Activated CD4-positive, alpha-beta T cell treated with anti-CD3 and anti-CD28 coated beads for 36 hours (primary cell): Measurements from ENCODE around the gene ICAM5. TPM values are rescaled to one million over a fixed set of nuclear protein-coding genes. Genes with fewer than 3 reads are reported as not detected.

Experiments used
- ATAC-seq: fragments of 200-7000 bp; cut with Tn5 transposase; one replicate; pipeline ENCODE4 v1.10.0; 2021; ENCODE audit warnings: mild to moderate bottlenecking, moderate library complexity
- CTCF ChIA-PET: fragments of 350-600 bp; sonication (Branson Sonifier 250); formaldehyde crosslinking; loops from one replicate; lab custom pipeline; 2021; ENCODE audit warnings: antibody characterized with exemption; lab: Charles Lee
- POLR2A ChIA-PET: fragments of 350-600 bp; sonication (Branson Sonifier 250); formaldehyde crosslinking; loops from one replicate; lab custom pipeline; 2021; ENCODE audit warnings: antibody characterized with exemption, inconsistent platforms; lab: Charles Lee
- DNase-seq: peaks from one replicate; pipeline ENCODE4 v3.0.0-alpha.2; 2020
- H3K27ac Mint-ChIP-seq: one replicate; pipeline ENCODE4 v1.8.0; 2021; ENCODE audit warnings: mixed read lengths
- H3K27me3 Mint-ChIP-seq: one replicate; pipeline ENCODE4 v1.8.0; 2021; ENCODE audit warnings: mixed read lengths
- H3K36me3 Mint-ChIP-seq: one replicate; pipeline ENCODE4 v1.8.0; 2021; ENCODE audit warnings: low read depth, mixed read lengths
- H3K4me1 Mint-ChIP-seq: one replicate; pipeline ENCODE4 v1.8.0; 2021; ENCODE audit warnings: mixed read lengths
- H3K4me3 Mint-ChIP-seq: one replicate; pipeline ENCODE4 v1.8.0; 2021; ENCODE audit warnings: mild to moderate bottlenecking, moderate library complexity, mixed read lengths
- H3K9me3 Mint-ChIP-seq: one replicate; pipeline ENCODE4 v1.8.0; 2021; ENCODE audit warnings: low read depth, mixed read lengths
- intact Hi-C, 2 experiments: fragments of 100-400 bp; cut with DNase I in 1 of 2; cut with micrococcal nuclease in 1 of 2; formaldehyde crosslinking; loops; one replicate each; pipeline versions ENCODE4 v1.14.2 to v1.15.1; 2022 to 2024; cut with DNase I, micrococcal nuclease
- total RNA-seq, 2 experiments: library from RNA; stranded (reverse); gene quantifications; one replicate each; pipeline ENCODE4 v1.2.3, GENCODE V29; 2021

The ICAM5 gene
- total RNA-seq, 2 experiments from 2014 or later = 1.9 TPM

- intact Hi-C loops = loop anchor here (1.0 to 10.0 kb wide), 4 partner anchors 42 to 226 kb away; partner anchors contain the start of genes S1PR5 (in 2 of the 2) and RAVER1 (in 1 of the 2)
- DNase-seq (no peak), ATAC-seq (peak; percentile 1)
- Mint-ChIP-seq H3K4me3 (peak overlapping the region; percentile 66), H3K9me3 (no peaks in the 10 kb centered on the region), H3K36me3 (peaks cover under 1% of the 10 kb centered on the region), H3K4me1 (peaks cover 65% of the 10 kb centered on the region), H3K27me3 (peaks cover 73% of the 10 kb centered on the region), H3K27ac (no peak overlapping the region)
- ChIA-PET POLR2A (interaction anchor here (0.5 to 1.2 kb wide), 3 partner anchors 31 to 89 kb away, joined by 3 to 8 read pairs (median 7); partner anchors contain the start of gene TYK2), CTCF (interaction anchor here (0.8 to 2.1 kb wide), 9 partner anchors 22 to 132 kb away, joined by 3 to 13 read pairs (median 3); partner anchors contain the start of genes CDC37 and ICAM1)
These were observed 1.9 kb downstream of the ICAM5 start for GRCh38 chr19:10291554-10292205.

GRCh38 chr19:10292206-10292788, 2.5 kb downstream of the ICAM5 start:
- Mint-ChIP-seq H3K9me3 (no peaks in the 10 kb centered on the region), H3K4me1 (peaks cover 59% of the 10 kb centered on the region), H3K27ac (no peak overlapping the region), H3K4me3 (peak overlapping the region; percentile 66), H3K27me3 (peaks cover 70% of the 10 kb centered on the region), H3K36me3 (no peaks in the 10 kb centered on the region)
- ChIA-PET POLR2A (interaction anchor here (0.7 to 1.2 kb wide), 2 partner anchors 32 to 88 kb away, joined by 3 to 8 read pairs; partner anchors contain the start of gene TYK2), CTCF (interaction anchor here (0.6 to 2.1 kb wide), 7 partner anchors 14 to 129 kb away, joined by 3 to 13 read pairs (median 4); partner anchors contain the start of gene ICAM1)
- DNase-seq (peak; percentile 92), ATAC-seq (peak; percentile 63)
- intact Hi-C loops = loop anchor here (1.0 to 10.0 kb wide), 3 partner anchors 41 to 225 kb away; partner anchors contain the start of genes S1PR5 (in 2 of the 2) and RAVER1 (in 1 of the 2)

GRCh38 chr19:10292789-10293636, 3.3 kb downstream of the ICAM5 start:
- ATAC-seq = no peak
- Mint-ChIP-seq H3K9me3 (no peaks in the 10 kb centered on the region), H3K36me3 (no peaks in the 10 kb centered on the region), H3K27ac (no peak overlapping the region), H3K4me3 (peak overlapping the region; percentile 66), H3K4me1 (peaks cover 53% of the 10 kb centered on the region), H3K27me3 (peaks cover 63% of the 10 kb centered on the region)
- DNase-seq = peak; percentile 33
- intact Hi-C loops = loop anchor here (1.0 to 10.0 kb wide), 3 partner anchors 40 to 224 kb away; partner anchors contain the start of genes S1PR5 (in 2 of the 2) and RAVER1 (in 1 of the 2)
- ChIA-PET POLR2A (interaction anchor here (0.7 kb wide), 2 partner anchors 87 to 549 kb away, joined by 7 to 8 read pairs; partner anchors contain the start of gene TYK2), CTCF (interaction anchor here (0.6 to 2.1 kb wide), 3 partner anchors 11 to 96 kb away, joined by 3 to 7 read pairs (median 3); no protein-coding TSS in a partner anchor)

- intact Hi-C loops = loop anchor here (5.0 to 10.0 kb wide), 2 partner anchors 221 to 223 kb away; partner anchors contain the start of gene S1PR5 (in 2 of the 2)
- peaks cover 48% of the 10 kb centered on the region for H3K4me1 Mint-ChIP-seq
- POLR2A ChIA-PET = interaction anchor here (0.7 kb wide), 1 partner anchor 549 kb away, joined by 7 read pairs; no protein-coding TSS in a partner anchor
These were observed 4.0 kb downstream of the ICAM5 start for GRCh38 chr19:10293637-10294367.

GRCh38 chr19:10294368-10294697, 4.6 kb downstream of the ICAM5 start:
- DNase-seq (peak; percentile 42), ATAC-seq (no peak)
- Mint-ChIP-seq H3K36me3 (no peaks in the 10 kb centered on the region), H3K4me3 (no peak overlapping the region), H3K27ac (no peak overlapping the region), H3K4me1 (peaks cover 42% of the 10 kb centered on the region), H3K9me3 (no peaks in the 10 kb centered on the region), H3K27me3 (peaks cover 54% of the 10 kb centered on the region)
- CTCF ChIA-PET = interaction anchor here (0.7 kb wide), 1 partner anchor 57 kb away, joined by 3 read pairs; no protein-coding TSS in a partner anchor
- POLR2A ChIA-PET = no interaction called here
- intact Hi-C loops = loop anchor here (5.0 to 10.0 kb wide), 2 partner anchors 220 to 223 kb away; partner anchors contain the start of gene S1PR5 (in 2 of the 2)

More at GRCh38 chr19:10293637-10294367, 4.0 kb downstream of the ICAM5 start:
- Mint-ChIP-seq H3K27ac (no peak overlapping the region), H3K36me3 (no peaks in the 10 kb centered on the region), H3K27me3 (peaks cover 58% of the 10 kb centered on the region), H3K4me3 (no peak overlapping the region), H3K9me3 (no peaks in the 10 kb centered on the region)
- CTCF ChIA-PET = interaction anchor here (0.7 to 1.0 kb wide), 2 partner anchors 12 to 57 kb away, joined by 3 read pairs; no protein-coding TSS in a partner anchor
- DNase-seq (no peak), ATAC-seq (no peak)

- no peaks in the 10 kb centered on the region for H3K9me3 Mint-ChIP-seq
- CTCF ChIA-PET = interaction anchor here (0.7 kb wide), 1 partner anchor 126 kb away, joined by 5 read pairs; no protein-coding TSS in a partner anchor
- ATAC-seq = peak; percentile 21
- H3K4me3 Mint-ChIP-seq = peak overlapping the region; percentile 52
- no peak overlapping the region for H3K27ac Mint-ChIP-seq
- H3K36me3 Mint-ChIP-seq = no peaks in the 10 kb centered on the region
- peaks cover 35% of the 10 kb centered on the region for H3K4me1 Mint-ChIP-seq
- intact Hi-C loops = loop anchor here in 1 of 2 experiments (10.0 kb wide), 1 partner anchor 219 kb away; the partner anchor contains the start of gene S1PR5
- POLR2A ChIA-PET = no interaction called here
- peaks cover 49% of the 10 kb centered on the region for H3K27me3 Mint-ChIP-seq
- peak; percentile 72 for DNase-seq
These were observed 5.6 kb downstream of the ICAM5 start for GRCh38 chr19:10295305-10295846.

GRCh38 chr19:10295847-10296591, 6.3 kb downstream of the ICAM5 start:
- ATAC-seq = no peak
- ChIA-PET CTCF (interaction anchor here (0.7 kb wide), 1 partner anchor 125 kb away, joined by 5 read pairs; no protein-coding TSS in a partner anchor), POLR2A (no interaction called here)
- Mint-ChIP-seq H3K36me3 (no peaks in the 10 kb centered on the region), H3K9me3 (no peaks in the 10 kb centered on the region), H3K27me3 (peaks cover 42% of the 10 kb centered on the region), H3K4me3 (peak overlapping the region; percentile 52), H3K4me1 (peaks cover 29% of the 10 kb centered on the region), H3K27ac (no peak overlapping the region)
- intact Hi-C loops = loop anchor here in 1 of 2 experiments (10.0 kb wide), 1 partner anchor 219 kb away; the partner anchor contains the start of gene S1PR5
- no peak for DNase-seq

GRCh38 chr19:10299545-10300458, 10.1 kb downstream of the ICAM5 start:
- no peak overlapping the region for H3K27ac Mint-ChIP-seq
- ChIA-PET POLR2A (interaction anchor here (0.6 kb wide), 2 partner anchors 19 to 23 kb away, joined by 3 to 5 read pairs; no protein-coding TSS in a partner anchor), CTCF (interaction anchor here (0.5 to 1.2 kb wide), 4 partner anchors 29 to 696 kb away, joined by 3 to 5 read pairs (median 4); partner anchors contain the start of gene ICAM1)
- H3K4me1 Mint-ChIP-seq = peaks cover 12% of the 10 kb centered on the region
- ATAC-seq (no peak), DNase-seq (no peak)
- H3K27me3 Mint-ChIP-seq = peaks cover 12% of the 10 kb centered on the region
- H3K36me3 Mint-ChIP-seq = no peaks in the 10 kb centered on the region
- intact Hi-C loops = loop anchor here in 1 of 2 experiments (5.0 to 10.0 kb wide), 2 partner anchors 33 to 215 kb away; partner anchors contain the start of gene S1PR5
- no peak overlapping the region for H3K4me3 Mint-ChIP-seq
- no peaks in the 10 kb centered on the region for H3K9me3 Mint-ChIP-seq
